Stimulated activated CD8-positive, alpha-beta memory T cell treated with anti-CD3 and anti-CD28 coated beads, Interleukin-4, amount 100 ng/mL, for 24 hours (primary cell): ENCODE results near the gene PDE11A.
"Not testable (repeated sequence)": the region's sequence is repeated elsewhere in the genome, so short reads cannot be mapped to it uniquely, and the experiment has no call there.

Experiments
- DNase-seq: peaks from one replicate; pipeline ENCODE4 v3.0.0-alpha.2; 2020; ENCODE audit warnings: low read depth

The PDE11A gene

GRCh38 chr2:178008636-178009289, 63.8 kb downstream of the PDE11A start:
- DNase-seq: no peak

DNA sequence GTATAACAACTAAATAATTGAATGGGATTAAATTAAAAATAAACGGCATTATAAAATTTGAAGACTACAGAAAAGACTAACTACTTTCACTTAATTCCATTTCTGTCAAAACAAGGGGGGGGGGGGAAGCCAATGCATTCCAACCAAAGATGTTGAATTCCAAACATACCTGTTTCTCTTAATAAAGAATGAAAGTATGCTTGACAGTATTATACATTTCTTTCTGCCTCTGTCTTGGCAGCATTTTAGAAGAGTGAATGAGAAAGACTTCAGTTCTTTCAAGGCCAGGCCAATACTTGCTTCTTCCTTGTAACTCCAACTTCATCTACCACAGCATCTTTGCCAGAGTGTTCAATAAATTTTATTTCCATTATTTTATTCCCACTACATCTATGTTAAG, 65.9 kb downstream of the PDE11A start:
- no peak for DNase-seq

DNA sequence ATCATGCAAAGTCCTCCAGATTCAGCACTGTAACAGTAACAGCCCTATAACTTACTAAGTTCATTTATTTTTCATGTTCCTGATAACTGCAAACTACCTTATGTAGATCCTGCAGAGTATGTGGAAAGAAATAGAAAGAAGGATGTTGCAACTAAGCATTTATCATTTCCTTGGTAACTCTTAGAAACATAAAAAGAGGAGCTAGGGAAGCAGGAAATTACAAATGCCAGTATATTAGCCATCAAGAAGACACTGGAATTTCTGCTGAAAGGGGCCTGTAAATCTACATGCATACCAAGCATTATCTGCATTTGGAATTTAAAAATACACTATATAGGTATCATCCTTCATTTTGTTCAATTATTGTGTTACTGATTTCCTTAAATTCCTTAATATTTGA, 66.8 kb downstream of the PDE11A start:
- no peak for DNase-seq

GRCh38 chr2:178002038-178002437, 70.5 kb downstream of the PDE11A start:
- no peak for DNase-seq

GRCh38 chr2:177998996-177999395, 73.6 kb downstream of the PDE11A start:
- DNase-seq: no peak

DNA sequence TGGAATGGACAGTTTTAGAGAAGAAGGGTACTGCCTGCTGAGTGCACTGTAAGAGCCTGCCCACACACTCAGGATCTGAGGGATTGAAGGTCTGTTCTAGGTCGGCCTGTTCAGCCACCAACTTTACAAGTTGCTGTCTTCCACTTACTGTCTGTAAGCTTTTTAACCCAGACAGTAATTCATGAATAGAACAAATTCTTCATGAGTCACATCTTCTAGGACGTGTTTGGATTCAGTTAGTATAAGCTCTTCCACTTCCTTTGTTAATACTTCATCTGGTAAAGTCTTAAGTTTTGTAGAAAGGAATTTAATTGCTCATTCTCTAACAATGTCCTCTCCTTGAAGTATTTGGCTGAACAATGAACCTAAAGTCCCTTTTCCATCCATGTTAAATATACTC, 74.6 kb downstream of the PDE11A start:
- no peak for DNase-seq

GRCh38 chr2:177992992-177993391, 79.6 kb downstream of the PDE11A start:
- no peak for DNase-seq

- no peak for DNase-seq
Measured at GRCh38 chr2:177989029-177989885, 83.3 kb downstream of the PDE11A start.

GRCh38 chr2:177984749-177985148, 87.8 kb downstream of the PDE11A start:
- no peak for DNase-seq

DNA sequence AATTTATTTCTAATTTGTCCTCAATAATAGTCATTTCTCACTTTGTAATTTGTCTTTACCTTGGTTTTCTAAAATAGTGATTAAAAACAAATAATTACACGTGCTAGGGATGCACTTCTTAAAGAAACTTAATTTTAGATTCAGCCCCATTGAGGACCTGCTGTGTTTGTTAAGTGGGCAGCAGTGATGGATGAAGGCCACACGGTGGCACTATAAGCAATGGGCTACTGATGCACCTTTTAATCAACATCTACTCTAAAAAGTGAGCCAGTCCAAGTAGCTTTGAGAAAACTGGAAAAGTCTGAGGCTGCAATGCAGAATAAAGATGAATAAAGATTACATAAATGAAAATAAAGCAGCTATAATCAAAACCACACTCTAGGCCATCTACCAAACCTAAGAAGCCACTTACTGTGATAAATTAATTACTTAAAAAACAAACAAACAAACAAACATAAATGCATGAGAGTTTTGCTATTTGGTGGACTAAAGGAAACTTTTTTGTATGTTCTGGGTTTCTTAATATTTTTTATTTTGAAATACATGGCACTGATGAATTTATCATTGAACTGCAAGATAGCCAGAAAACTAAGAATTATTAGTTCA, 89.3 kb downstream of the PDE11A start:
- no peak for DNase-seq

DNA sequence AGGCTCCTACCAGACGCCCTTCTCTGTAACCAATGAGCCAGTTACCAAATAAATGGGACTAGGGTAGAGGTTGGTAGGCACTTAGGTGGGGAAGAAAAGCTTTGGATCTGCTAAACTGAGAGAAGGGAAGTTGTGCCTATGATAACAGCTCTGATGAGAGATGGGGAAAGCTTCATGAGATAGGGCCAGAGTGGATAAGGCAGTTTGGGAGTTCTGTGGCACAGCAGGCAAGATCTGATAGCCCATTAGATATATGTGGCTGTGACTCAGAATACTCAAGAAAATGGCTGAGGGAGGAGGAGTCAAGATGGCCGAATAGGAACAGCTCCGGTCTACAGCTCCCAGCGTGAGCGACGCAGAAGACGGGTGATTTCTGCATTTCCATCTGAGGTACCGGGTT, 99.8 kb downstream of the PDE11A start:
- no peak for DNase-seq

- DNase-seq: no peak
Measured at GRCh38 chr2:177972123-177972522, 100.5 kb downstream of the PDE11A start.

DNA sequence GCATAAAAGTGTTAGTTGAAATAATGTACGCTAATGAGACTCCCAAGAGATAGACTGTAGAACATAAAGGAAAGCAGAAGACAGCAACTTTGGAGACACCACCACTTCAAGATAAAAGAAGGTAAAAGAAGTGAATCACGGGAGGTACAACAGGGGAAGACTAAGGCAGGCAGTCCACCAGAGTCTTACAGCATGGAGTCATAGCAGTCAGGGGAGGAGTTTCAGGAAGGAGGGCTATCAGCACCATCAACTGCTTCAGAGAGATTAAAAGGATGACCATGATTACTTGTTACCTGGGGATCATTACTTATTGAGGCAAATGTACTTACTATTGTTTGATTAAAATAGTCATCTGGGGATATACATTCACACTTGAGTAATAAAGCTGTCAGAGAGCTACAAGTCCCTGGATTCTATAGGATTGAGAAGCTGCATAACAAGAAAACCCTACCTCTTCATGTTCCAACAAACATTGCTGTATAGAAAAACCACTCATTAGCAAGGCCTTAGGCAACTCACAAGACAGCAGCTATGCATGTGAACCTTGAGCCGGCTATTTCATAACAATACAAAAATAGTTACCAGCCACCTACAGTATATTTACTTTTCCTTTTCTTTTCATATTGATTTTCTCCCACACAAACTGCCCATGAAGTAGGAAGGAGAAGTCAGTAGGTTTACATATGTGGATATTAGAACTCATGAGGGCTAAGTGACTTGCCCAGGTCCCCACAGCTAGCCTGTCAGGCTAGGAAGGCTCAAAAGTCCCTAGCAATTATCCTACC, 101.7 kb downstream of the PDE11A start:
- no peak for DNase-seq

- no peak for DNase-seq
Measured at GRCh38 chr2:177964892-177965291, 107.7 kb downstream of the PDE11A start.

GRCh38 chr2:177952151-177952550, 120.4 kb downstream of the PDE11A start:
- DNase-seq: no peak

DNA sequence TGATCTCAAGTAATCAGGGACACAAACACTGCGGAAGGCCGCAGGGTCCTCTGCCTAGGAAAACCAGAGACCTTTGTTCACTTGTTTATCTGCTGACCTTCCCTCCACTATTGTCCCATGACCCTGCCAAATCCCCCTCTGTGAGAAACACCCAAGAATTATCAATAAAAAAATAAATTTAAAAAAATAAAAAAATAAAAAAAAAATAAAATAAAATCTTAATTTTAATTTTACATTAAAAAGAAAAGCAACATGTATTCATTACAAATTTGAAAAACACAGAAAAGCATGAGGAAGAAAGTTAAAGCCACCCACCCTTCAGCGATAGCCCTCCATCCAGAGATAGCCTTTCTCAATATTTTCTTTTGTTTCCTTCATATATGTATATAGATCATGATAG, 125.0 kb downstream of the PDE11A start:
- not testable (repeated sequence) for DNase-seq

DNA sequence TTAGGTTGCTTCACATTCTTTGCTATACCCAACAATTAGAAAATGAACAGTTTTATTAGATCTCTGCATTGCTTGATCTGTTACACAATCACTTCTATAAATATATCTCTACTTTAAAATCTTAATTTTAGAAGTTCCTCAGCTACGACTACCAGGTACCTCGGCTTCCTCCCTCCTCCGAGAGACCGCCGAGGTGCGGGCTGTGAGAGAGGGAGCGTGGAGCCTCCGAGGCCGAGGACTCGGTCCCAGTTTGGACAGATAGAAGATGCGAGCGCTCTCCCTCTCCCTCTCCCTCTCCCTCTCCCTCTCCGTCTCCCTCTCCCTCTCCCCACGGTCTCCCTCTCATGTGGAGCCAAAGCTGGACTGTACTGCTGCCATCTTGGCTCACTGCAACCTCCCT, 128.0 kb downstream of the PDE11A start:
- not testable (repeated sequence) for DNase-seq

- DNase-seq: no peak
Measured at GRCh38 chr2:177942731-177943130, 129.8 kb downstream of the PDE11A start.

- no peak for DNase-seq
Measured at GRCh38 chr2:177939211-177939610, 133.4 kb downstream of the PDE11A start.

DNA sequence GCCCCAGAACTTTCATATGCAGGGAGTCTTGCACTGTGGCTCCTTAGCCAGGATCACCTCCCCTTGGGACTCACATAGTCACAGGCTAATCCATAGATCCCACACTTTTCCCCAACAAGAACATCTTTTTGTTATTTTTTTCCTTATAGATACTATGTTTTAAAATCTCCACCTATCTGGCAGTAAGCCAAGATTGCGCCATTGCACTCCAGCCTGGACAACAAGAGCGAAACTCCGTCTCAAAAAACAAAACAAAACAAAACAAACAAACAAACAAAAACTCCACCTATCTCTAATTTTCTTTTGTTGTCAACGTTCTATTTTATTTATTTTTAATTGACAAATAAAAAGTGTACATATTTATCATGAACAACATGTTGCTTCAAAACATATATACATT, 141.7 kb downstream of the PDE11A start:
- DNase-seq: no peak

DNA sequence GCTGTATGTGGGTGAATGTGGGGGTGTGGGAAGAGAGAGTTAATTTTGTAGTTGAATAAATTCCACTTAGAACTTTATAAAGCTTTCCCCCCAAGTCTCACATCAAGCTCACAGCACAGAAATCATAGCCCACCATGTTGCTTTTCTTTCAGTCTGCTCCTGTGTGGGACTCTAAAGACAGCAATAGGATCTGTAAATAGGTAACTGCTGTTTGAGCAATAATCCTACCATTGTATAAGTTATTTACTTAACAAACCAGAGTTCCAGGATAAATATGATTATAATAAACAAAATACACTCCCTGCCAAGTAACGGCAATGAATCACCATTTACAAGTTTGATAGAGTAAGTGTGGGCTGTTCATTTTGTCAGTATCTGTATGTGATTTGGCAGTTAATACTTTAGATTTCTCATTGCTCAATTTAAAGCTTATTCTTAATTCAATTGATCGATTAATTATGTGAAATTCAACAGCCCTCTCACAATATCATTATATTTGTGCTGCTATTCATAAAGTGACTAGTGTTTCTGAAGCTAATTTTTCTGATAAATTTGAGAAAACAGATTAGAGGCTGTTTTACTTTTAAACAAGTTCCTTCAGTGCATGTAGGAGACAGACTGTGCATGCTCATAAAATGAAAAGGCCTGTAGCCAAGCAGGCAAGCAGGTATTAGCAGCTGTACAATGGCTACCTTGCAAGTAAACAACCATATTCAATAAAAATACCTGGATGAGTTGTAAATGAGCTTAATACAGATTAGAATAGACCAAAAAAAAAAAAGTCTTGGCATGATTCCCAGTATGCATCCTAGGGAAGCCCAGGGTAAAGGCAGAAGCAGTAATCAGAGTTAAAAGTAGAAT, 142.7 kb downstream of the PDE11A start:
- no peak for DNase-seq
